SU-DHL-6 (cell line): Measurements from ENCODE around the gene S1PR3.

Experiments
- EZH2phosphoT487 ChIP-seq: fragments of 200-600 bp; sonication (generic), shearing (Covaris generic); conservative IDR thresholded peaks from 2 replicates; pipeline ENCODE4 v1.6.1; 2018; ENCODE audit warnings: mild to moderate bottlenecking, antibody characterized with exemption, low read length, moderate library complexity, mixed read lengths
- TF ChIP-seq, protein P1 (sequence below): fragments of 200-600 bp; sonication (generic); IDR thresholded peaks from one replicate; pipeline ENCODE4 v1.5.1; 2017; ENCODE audit warnings: antibody characterized with exemption, mild to moderate bottlenecking, low read length, moderate library complexity; ENCODE audit not compliant: insufficient read depth, poor library complexity, severe bottlenecking

DNA sequence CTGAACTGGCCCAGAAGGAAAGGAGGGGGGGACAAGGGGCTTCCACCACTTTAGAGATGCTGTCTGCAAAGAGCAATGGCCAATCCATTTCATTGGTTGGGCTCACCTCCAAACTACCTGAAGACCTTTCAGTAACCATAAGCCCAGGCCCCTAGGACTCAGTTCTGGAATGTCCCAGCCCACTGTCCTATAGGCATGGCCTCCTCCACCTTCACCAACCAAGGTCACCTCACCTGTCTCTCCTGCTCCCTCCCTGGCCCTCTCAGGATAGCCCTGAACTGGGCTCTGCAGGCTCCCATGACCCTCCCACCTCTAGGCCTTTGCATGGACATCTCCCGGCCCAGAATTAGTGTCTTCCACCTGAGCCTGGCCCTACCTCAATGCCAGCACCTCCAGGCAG is 22.4 kb downstream of the S1PR3 start:
- TF ChIP-seq, protein P1, sequence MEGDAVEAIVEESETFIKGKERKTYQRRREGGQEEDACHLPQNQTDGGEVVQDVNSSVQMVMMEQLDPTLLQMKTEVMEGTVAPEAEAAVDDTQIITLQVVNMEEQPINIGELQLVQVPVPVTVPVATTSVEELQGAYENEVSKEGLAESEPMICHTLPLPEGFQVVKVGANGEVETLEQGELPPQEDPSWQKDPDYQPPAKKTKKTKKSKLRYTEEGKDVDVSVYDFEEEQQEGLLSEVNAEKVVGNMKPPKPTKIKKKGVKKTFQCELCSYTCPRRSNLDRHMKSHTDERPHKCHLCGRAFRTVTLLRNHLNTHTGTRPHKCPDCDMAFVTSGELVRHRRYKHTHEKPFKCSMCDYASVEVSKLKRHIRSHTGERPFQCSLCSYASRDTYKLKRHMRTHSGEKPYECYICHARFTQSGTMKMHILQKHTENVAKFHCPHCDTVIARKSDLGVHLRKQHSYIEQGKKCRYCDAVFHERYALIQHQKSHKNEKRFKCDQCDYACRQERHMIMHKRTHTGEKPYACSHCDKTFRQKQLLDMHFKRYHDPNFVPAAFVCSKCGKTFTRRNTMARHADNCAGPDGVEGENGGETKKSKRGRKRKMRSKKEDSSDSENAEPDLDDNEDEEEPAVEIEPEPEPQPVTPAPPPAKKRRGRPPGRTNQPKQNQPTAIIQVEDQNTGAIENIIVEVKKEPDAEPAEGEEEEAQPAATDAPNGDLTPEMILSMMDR: no peak
- no peak for TF ChIP-seq EZH2phosphoT487
